NB4 (cell line): Measurements from ENCODE around the gene USF1.

Experiments used
- DNase-seq: peaks from one replicate; pipeline ENCODE4 v3.0.0; 2010; ENCODE audit warnings: low read depth
- H3K4me3 ChIP-seq: one replicate; pipeline ENCODE4 v1.5.1; 2011; ENCODE audit warnings: mild to moderate bottlenecking, low read depth, low read length, moderate library complexity
- MYC ChIP-seq: IDR thresholded peaks from 2 replicates; pipeline ENCODE4 v1.6.1; 2011; ENCODE audit warnings: low read depth, low read length
- POLR2A ChIP-seq: IDR thresholded peaks from 2 replicates; pipeline ENCODE4 v1.6.1; 2011; ENCODE audit warnings: mild to moderate bottlenecking; ENCODE audit not compliant: insufficient read length; ENCODE audit errors: extremely low read depth
- TF ChIP-seq, protein P1 (sequence below): IDR thresholded peaks from 2 replicates; pipeline ENCODE4 v1.6.1; 2011; ENCODE audit warnings: low read depth, low read length
- TF ChIP-seq, protein P2 (sequence below): IDR thresholded peaks from one replicate; pipeline ENCODE4 v1.5.1; 2012; ENCODE audit warnings: low read depth, low read length

USF1 gene

DNA sequence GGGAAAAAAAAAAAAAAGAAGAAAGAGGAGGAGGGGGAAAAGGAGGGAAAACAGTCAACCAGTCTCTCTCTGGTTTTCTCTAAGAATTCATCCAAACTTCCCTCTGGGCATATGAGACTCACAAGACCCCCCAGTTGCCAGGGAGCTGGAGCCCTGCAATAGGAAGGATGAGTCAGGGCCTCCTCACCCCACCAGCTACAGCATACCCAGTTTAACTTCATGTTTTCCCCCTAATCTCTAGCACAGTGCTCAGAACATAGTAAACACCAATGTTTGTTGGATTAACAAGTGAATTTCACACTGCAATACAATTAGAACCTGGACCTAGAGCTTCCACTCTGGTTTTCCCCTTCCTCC lies 32.7 kb downstream of the USF1 start:
- TF ChIP-seq MYC (no peak; the same call in 1 of the 2 replicates), POLR2A (no peak)
- TF ChIP-seq, protein P1, sequence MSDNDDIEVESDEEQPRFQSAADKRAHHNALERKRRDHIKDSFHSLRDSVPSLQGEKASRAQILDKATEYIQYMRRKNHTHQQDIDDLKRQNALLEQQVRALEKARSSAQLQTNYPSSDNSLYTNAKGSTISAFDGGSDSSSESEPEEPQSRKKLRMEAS: no peak
- TF ChIP-seq, protein P2, sequence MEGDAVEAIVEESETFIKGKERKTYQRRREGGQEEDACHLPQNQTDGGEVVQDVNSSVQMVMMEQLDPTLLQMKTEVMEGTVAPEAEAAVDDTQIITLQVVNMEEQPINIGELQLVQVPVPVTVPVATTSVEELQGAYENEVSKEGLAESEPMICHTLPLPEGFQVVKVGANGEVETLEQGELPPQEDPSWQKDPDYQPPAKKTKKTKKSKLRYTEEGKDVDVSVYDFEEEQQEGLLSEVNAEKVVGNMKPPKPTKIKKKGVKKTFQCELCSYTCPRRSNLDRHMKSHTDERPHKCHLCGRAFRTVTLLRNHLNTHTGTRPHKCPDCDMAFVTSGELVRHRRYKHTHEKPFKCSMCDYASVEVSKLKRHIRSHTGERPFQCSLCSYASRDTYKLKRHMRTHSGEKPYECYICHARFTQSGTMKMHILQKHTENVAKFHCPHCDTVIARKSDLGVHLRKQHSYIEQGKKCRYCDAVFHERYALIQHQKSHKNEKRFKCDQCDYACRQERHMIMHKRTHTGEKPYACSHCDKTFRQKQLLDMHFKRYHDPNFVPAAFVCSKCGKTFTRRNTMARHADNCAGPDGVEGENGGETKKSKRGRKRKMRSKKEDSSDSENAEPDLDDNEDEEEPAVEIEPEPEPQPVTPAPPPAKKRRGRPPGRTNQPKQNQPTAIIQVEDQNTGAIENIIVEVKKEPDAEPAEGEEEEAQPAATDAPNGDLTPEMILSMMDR: no peak
- DNase-seq: peak; percentile 79
- peak overlapping the region; percentile 44 for H3K4me3 ChIP-seq

DNA sequence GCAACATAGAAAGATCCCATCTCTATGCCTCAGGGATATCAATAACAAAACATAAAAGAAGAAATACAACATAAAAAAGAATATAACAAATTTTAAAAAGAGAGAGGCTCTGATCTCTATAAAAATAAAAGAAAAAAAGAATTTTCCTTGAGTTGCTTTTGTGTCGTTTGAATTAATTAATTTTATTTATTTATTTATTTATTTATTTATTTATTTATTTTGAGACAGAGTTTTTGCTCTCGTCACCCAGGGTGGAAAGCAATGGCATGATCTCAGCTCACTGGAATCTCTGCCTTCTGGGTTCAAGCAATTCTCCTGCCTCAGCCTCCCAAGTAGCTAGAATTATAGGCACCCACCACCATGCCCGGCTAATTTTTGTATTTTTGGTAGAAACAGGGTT lies 33.4 kb downstream of the USF1 start:
- TF ChIP-seq, protein P1: no peak
- TF ChIP-seq MYC (no peak), POLR2A (no peak)
- TF ChIP-seq, protein P2: no peak
- DNase-seq: no peak
- no peak overlapping the region for H3K4me3 ChIP-seq

DNA sequence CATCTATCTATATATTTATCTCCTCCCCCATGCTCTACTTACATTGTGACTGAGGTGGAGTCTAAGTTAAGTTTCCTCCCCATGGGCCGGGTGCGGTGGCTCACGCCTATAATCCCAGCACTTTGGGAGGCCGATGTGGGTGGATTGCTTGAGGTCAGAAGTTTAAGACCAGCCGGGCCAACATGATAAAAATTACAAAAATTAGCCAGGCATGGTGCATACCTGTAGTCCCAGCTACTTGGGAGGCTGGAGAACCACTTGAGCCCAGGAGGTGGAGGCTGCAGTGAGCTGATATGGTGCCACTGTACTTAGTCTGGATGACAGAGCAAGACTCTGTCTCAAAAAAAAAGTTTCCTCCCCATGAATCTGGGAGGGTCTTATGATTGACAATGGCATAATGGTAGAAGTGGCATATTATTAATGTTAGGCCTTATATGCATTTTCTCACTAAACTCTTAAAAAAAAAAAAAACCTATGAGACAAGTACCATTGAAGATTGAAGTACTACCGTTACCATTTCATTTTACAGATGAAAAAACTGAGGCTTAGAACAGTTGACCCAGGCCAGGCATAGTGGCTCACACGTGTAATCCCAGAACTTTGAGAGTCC lies 36.1 kb downstream of the USF1 start:
- H3K4me3 ChIP-seq: no peak overlapping the region
- no peak for DNase-seq
- TF ChIP-seq, protein P1: no peak
- TF ChIP-seq POLR2A (no peak), MYC (no peak)
- TF ChIP-seq, protein P2: no peak

DNA sequence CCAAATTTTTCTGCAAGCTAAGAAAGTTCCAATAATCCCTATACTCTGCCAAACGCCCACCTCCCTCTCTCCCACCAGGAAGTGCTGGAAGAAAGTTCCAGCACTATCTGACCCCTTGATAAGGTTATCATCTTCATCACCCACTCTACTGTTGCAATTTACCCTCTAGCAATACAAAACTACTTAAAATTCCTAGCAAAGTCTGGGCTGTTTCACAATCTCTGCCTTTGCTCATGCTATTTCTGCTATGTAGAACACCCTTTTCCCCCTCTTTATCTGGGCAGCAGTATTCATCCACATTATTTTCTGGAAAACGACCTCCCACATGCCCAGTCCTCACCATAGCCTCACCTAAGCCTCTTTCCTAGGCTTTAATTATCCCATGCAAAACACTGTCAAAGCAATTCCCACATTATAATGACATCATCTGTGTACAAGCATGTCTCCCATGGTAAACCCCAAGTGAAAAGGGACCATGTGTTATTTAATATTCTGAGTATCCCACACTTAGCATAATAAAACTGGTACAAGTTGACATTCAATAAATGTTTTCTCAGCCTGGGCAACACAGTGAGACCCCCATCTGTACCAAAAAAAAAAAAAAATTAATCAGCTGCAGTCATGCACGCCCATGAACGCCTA lies 36.8 kb downstream of the USF1 start:
- TF ChIP-seq MYC (no peak), POLR2A (no peak)
- TF ChIP-seq, protein P2: no peak
- TF ChIP-seq, protein P1: no peak
- no peak for DNase-seq
- H3K4me3 ChIP-seq: no peak overlapping the region

DNA sequence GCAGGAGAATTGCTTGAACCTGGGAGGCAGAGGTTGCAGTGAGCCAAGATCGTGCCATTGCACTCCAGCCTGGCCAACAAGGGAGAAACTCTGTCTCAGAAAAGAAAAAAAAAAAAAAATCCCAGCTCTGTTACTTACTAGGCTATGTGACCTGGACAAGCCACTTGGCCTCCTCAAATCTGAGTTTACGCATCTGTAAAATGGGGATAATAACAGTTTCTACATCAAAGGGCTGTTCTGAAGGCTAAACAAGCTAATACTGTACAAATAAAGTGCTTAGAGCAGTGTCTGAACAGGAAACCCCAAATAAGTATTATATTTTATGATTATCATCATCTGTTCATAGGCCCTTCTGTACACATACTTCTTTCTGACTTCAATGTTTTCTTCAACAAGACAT lies 38.4 kb downstream of the USF1 start:
- TF ChIP-seq POLR2A (no peak), MYC (no peak)
- TF ChIP-seq, protein P1: no peak
- TF ChIP-seq, protein P2: no peak
- no peak overlapping the region for H3K4me3 ChIP-seq
- no peak for DNase-seq
